ENCODE measurements around the gene DCK.

DNA sequence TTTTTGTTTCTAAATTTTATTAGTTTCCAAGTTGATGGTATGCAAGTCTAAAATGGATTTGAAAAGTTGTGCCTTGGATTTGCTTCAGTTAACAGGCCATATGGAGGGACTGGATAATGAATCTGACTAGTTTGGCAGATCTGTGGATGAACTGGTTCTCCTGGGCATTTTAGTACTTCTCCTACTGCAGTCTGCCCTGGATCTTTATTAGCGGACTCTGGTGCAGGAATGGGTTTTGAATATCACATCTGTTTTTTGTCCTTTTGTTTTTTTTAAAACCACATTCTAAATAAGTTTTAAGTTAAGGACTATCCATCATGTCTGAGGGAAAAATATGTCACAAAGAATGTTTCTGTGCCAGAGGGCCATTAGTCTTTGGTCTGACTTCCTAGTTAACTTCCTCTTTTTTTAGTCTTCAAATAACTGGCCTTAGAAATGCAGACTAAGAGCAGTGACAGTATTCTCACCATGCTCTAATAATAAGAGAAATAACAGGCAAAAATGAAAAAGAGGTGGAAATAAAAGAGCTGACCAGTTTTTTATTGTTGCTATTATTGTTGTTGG is 13.9 kb upstream of the DCK start:
- TF ChIP-seq, protein P1, sequence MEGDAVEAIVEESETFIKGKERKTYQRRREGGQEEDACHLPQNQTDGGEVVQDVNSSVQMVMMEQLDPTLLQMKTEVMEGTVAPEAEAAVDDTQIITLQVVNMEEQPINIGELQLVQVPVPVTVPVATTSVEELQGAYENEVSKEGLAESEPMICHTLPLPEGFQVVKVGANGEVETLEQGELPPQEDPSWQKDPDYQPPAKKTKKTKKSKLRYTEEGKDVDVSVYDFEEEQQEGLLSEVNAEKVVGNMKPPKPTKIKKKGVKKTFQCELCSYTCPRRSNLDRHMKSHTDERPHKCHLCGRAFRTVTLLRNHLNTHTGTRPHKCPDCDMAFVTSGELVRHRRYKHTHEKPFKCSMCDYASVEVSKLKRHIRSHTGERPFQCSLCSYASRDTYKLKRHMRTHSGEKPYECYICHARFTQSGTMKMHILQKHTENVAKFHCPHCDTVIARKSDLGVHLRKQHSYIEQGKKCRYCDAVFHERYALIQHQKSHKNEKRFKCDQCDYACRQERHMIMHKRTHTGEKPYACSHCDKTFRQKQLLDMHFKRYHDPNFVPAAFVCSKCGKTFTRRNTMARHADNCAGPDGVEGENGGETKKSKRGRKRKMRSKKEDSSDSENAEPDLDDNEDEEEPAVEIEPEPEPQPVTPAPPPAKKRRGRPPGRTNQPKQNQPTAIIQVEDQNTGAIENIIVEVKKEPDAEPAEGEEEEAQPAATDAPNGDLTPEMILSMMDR (IDR thresholded peaks at IDR 0.05): no peak
- no peak for TF ChIP-seq POLR2A (IDR thresholded peaks at IDR 0.05)
